ENCODE measurements around the gene C1orf50.

- TF ChIP-seq CTCF (IDR thresholded peaks at IDR 0.05), result no peak
- TF ChIP-seq POLR2A (IDR thresholded peaks at IDR 0.05), result no peak
These were observed 28.9 kb upstream of the C1orf50 start for GRCh38 chr1:42737986-42738677.

Measured in body of pancreas (tissue), 4 donors.